HCT116 (cell line): Measurements from ENCODE around the gene PYY. TPM values are rescaled to one million over a fixed set of nuclear protein-coding genes. Genes with fewer than 3 reads are reported as not detected.
"Not testable (repeated sequence)": the region's sequence is repeated elsewhere in the genome, so short reads cannot be mapped to it uniquely, and the experiment has no call there.

Experiments used
- ATAC-seq: fragments of 200-7000 bp; cut with Tn5 transposase; 2 replicates; pipeline ENCODE4 v1.9.1; 2020; ENCODE audit warnings: mild to moderate bottlenecking, moderate library complexity
- BruUV-seq: library from RNA; stranded (reverse); fragments of 400-500 nt; replicated peaks from 2 replicates; lab custom pipeline; 2021; lab: Mats Ljungman, UMichigan
- CTCF ChIA-PET: fragments of 300-600 bp; sonication (Branson Sonifier 250); formaldehyde crosslinking; loops from one replicate; lab custom pipeline; 2021; ENCODE audit warnings: antibody characterized with exemption; lab: Charles Lee
- POLR2A ChIA-PET: fragments of 300-600, 350-600 bp; sonication (Branson Sonifier 250); formaldehyde crosslinking; loops from one replicate; lab custom pipeline; 2021; ENCODE audit warnings: antibody characterized with exemption; lab: Charles Lee
- RAD21 ChIA-PET, 2 experiments: fragments of 300-600 bp; sonication (Branson Sonifier 250); formaldehyde crosslinking; loops; one replicate each; lab custom pipeline; 2023; ENCODE audit warnings: low total read pairs in 2 of 2; ENCODE audit not compliant: uncharacterized antibody in 2 of 2, unreplicated experiment in 2 of 2, low non-redundant PET in 1 of 2; lab: Charles Lee
- DNase-seq: peaks from one replicate; pipeline ENCODE4 v3.0.0-alpha.2; 2010; ENCODE audit warnings: low read depth, low spot score
- H2AFZ ChIP-seq: fragments of 200-600 bp; shearing (Covaris generic), sonication (generic); 2 replicates; pipeline ENCODE4 v1.6.1; 2017; ENCODE audit warnings: low read depth, mixed run types, mixed read lengths, antibody characterized with exemption, low read length; ENCODE audit not compliant: poor library complexity, severe bottlenecking
- H3K27ac ChIP-seq: 2 replicates; pipeline ENCODE4 v1.5.1; 2012; ENCODE audit warnings: low read depth, low read length
- H3K27me3 ChIP-seq: fragments of 200-600 bp; sonication (generic); 2 replicates; pipeline ENCODE4 v1.6.1; 2016; ENCODE audit warnings: mixed run types, low read length, mixed read lengths; ENCODE audit not compliant: insufficient read depth
- H3K36me3 ChIP-seq, 2 experiments: fragments of 200-500 bp in 1 of 2; fragments of 200-600 bp in 1 of 2; sonication (Bioruptor generic) in 1 of 2; sonication (generic) in 1 of 2; 2 replicates each; pipeline versions ENCODE4 v1.5.1 to v1.6.1; 2014 to 2016; ENCODE audit warnings: low read length in 2 of 2, inconsistent platforms in 1 of 2, mixed read lengths in 1 of 2, mixed run types in 1 of 2; ENCODE audit not compliant: insufficient read depth in 2 of 2, control insufficient read depth in 1 of 2
- H3K4me1 ChIP-seq, 2 experiments: fragments of 200-600 bp in 1 of 2; sonication (generic) in 1 of 2; 2 replicates each; pipeline versions ENCODE4 v1.5.1 to v1.6.1; 2012 to 2017; ENCODE audit warnings: low read length in 2 of 2, inconsistent platforms in 1 of 2, mild to moderate bottlenecking in 1 of 2, mixed read lengths in 1 of 2, mixed run types in 1 of 2, moderate library complexity in 1 of 2; ENCODE audit not compliant: insufficient read depth in 2 of 2, control insufficient read depth in 1 of 2
- H3K4me2 ChIP-seq: fragments of 200-600 bp; sonication (generic); 2 replicates; pipeline ENCODE4 v1.6.1; 2017; ENCODE audit warnings: mixed run types, low read length, mixed read lengths
- H3K4me3 ChIP-seq, 2 experiments: fragments of 200-600 bp in 1 of 2; sonication (generic) in 1 of 2; replicated peaks in 1 of 2; 2 replicates each; pipeline ENCODE4 v1.5.1; 2011 to 2016; ENCODE audit warnings: low read length in 2 of 2, control low read depth in 1 of 2, low read depth in 1 of 2, mild to moderate bottlenecking in 1 of 2, mixed read lengths in 1 of 2, mixed run types in 1 of 2
- H3K79me2 ChIP-seq: fragments of 200-600 bp; sonication (generic); 2 replicates; pipeline ENCODE4 v1.6.1; 2017; ENCODE audit warnings: mild to moderate bottlenecking, mixed run types, low read length, moderate library complexity, mixed read lengths; ENCODE audit not compliant: insufficient read depth
- H3K9ac ChIP-seq: fragments of 200-600 bp; sonication (generic); 2 replicates; pipeline ENCODE4 v1.6.1; 2016; ENCODE audit warnings: low read length, mixed read lengths
- H3K9me2 ChIP-seq: fragments of 200-600 bp; sonication (generic), shearing (Covaris generic); 2 replicates; pipeline ENCODE4 v1.6.1; 2017; ENCODE audit warnings: mixed run types, mild to moderate bottlenecking, moderate library complexity; ENCODE audit not compliant: insufficient read depth
- H3K9me3 ChIP-seq, 2 experiments: fragments of 200-500 bp in 1 of 2; fragments of 200-600 bp in 1 of 2; sonication (Bioruptor generic) in 1 of 2; sonication (generic) in 1 of 2; 2 replicates each; pipeline ENCODE4 v1.6.1; 2014 to 2017; ENCODE audit warnings: low read length in 2 of 2, mixed read lengths in 2 of 2, inconsistent platforms in 1 of 2, low read depth in 1 of 2, mild to moderate bottlenecking in 1 of 2, mixed run types in 1 of 2, moderate library complexity in 1 of 2; ENCODE audit not compliant: control insufficient read depth in 1 of 2, insufficient read depth in 1 of 2
- H4K20me1 ChIP-seq: fragments of 200-600 bp; sonication (generic), shearing (Covaris generic); 2 replicates; pipeline ENCODE4 v1.6.1; 2017; ENCODE audit warnings: mixed run types, mild to moderate bottlenecking, moderate library complexity; ENCODE audit not compliant: insufficient read depth
- ATF3 ChIP-seq: IDR thresholded peaks from 2 replicates; pipeline ENCODE4 v1.6.1; 2012
- CEBPB ChIP-seq: IDR thresholded peaks from 2 replicates; pipeline ENCODE4 v1.6.1; 2012; ENCODE audit warnings: low read depth
- EGR1 ChIP-seq: IDR thresholded peaks from 2 replicates; pipeline ENCODE4 v1.6.1; 2012; ENCODE audit warnings: low read depth
- ELF1 ChIP-seq: IDR thresholded peaks from 2 replicates; pipeline ENCODE4 v1.6.1; 2012; ENCODE audit warnings: low read depth, borderline replicate concordance
- EZH2phosphoT487 ChIP-seq: fragments of 200-600 bp; IDR thresholded peaks from 2 replicates; pipeline ENCODE4 v1.6.1; 2018; ENCODE audit warnings: antibody characterized with exemption, borderline replicate concordance
- FOSL1 ChIP-seq: IDR thresholded peaks from 2 replicates; pipeline ENCODE4 v1.6.1; 2012; ENCODE audit warnings: low read depth
- JUND ChIP-seq: IDR thresholded peaks from 2 replicates; pipeline ENCODE4 v1.6.1; 2012
- MAX ChIP-seq: IDR thresholded peaks from 2 replicates; pipeline ENCODE4 v1.6.1; 2012
- POLR2A ChIP-seq: IDR thresholded peaks from 2 replicates; pipeline ENCODE4 v1.7.0; 2011; ENCODE audit warnings: borderline replicate concordance; ENCODE audit not compliant: insufficient read depth, insufficient read length; ENCODE audit errors: extremely low read depth
- POLR2AphosphoS5 ChIP-seq: IDR thresholded peaks from 2 replicates; pipeline ENCODE4 v1.6.1; 2011; ENCODE audit warnings: mild to moderate bottlenecking, low read depth, low read length, moderate library complexity
- RAD21 ChIP-seq: IDR thresholded peaks from 2 replicates; pipeline ENCODE4 v1.6.1; 2012; ENCODE audit warnings: low read depth, mild to moderate bottlenecking
- REST ChIP-seq: IDR thresholded peaks from 2 replicates; pipeline ENCODE4 v1.6.1; 2012; ENCODE audit warnings: low read depth
- SIN3A ChIP-seq: IDR thresholded peaks from 2 replicates; pipeline ENCODE4 v1.6.1; 2012; ENCODE audit warnings: low read depth
- SP1 ChIP-seq: IDR thresholded peaks from 2 replicates; pipeline ENCODE4 v1.6.1; 2012; ENCODE audit warnings: low read depth
- TCF7L2 ChIP-seq: IDR thresholded peaks from 2 replicates; pipeline ENCODE4 v1.7.0; 2011; ENCODE audit warnings: borderline replicate concordance, inconsistent platforms; ENCODE audit not compliant: insufficient read depth, insufficient read length; ENCODE audit errors: extremely low read depth
- YY1 ChIP-seq: IDR thresholded peaks from 2 replicates; pipeline ENCODE4 v1.6.1; 2011; ENCODE audit warnings: low read length, low read depth, moderate library complexity, mild to moderate bottlenecking; ENCODE audit not compliant: insufficient replicate concordance; ENCODE audit errors: extremely low read depth
- ZFX ChIP-seq: fragments of 450-650 bp; IDR thresholded peaks from 2 replicates; pipeline ENCODE4 v1.6.1; 2017
- intact Hi-C: fragments of 100-400 bp; cut with micrococcal nuclease; formaldehyde crosslinking; loops from 2 replicates; pipeline ENCODE4 v1.10.0; 2022
- total RNA-seq: library from RNA; stranded (reverse); gene quantifications from one replicate; pipeline ENCODE4 v1.2.1, GENCODE V29; 2021; ENCODE audit not compliant: unreplicated experiment

PYY gene
- total RNA-seq, 1 experiment from 2014 or later: 0.52 TPM

- no peak for DNase-seq
- ATAC-seq: no peak
- Histone ChIP-seq H3K9me3 (no peaks in the 10 kb centered on the region), H3K9me2 (no peaks in the 10 kb centered on the region), H3K4me2 (no peak overlapping the region), H3K4me3 (no peak overlapping the region), H3K27me3 (no peaks in the 10 kb centered on the region), H3K27ac (no peak overlapping the region), H4K20me1 (no peaks in the 10 kb centered on the region), H3K79me2 (no peaks in the 10 kb centered on the region), H3K9ac (no peak overlapping the region), H3K4me1 (no peaks in the 10 kb centered on the region; a peak in 1 of 4 replicates), H2AFZ (no peak overlapping the region), H3K36me3 (no peaks in the 10 kb centered on the region)
- POLR2A ChIA-PET: no interaction called here
- BruUV-seq: no TSS peak
- CTCF ChIA-PET: interaction anchor here (0.9 kb wide), 1 partner anchor 32 kb away, joined by 4 read pairs; no protein-coding TSS in a partner anchor
- intact Hi-C loops: no loop called here
- RAD21 ChIA-PET: interaction anchor here in 1 of 2 experiments (1.2 kb wide), 1 partner anchor 18 kb away, joined by 3 read pairs; no protein-coding TSS in a partner anchor
- TF ChIP-seq POLR2A (no peak), SIN3A (no peak), REST (no peak), JUND (no peak), SP1 (no peak), MAX (no peak), CEBPB (no peak), ZFX (no peak), EZH2phosphoT487 (no peak), RAD21 (no peak), ATF3 (no peak), YY1 (no peak), FOSL1 (no peak), TCF7L2 (no peak), ELF1 (no peak), POLR2AphosphoS5 (no peak), EGR1 (no peak)
Observed at GRCh38 chr17:43961954-43962353, 8.2 kb upstream of the PYY start.

GRCh38 chr17:43961292-43961691 is 7.6 kb upstream of the PYY start:
- H3K4me2 ChIP-seq, intact Hi-C loops, H3K9ac ChIP-seq, H3K9me3 ChIP-seq, DNase-seq, H3K27ac ChIP-seq, ATAC-seq, H3K4me3 ChIP-seq, H3K36me3 ChIP-seq, H3K4me1 ChIP-seq, H2AFZ ChIP-seq, H4K20me1 ChIP-seq, BruUV-seq, H3K27me3 ChIP-seq, H3K79me2 ChIP-seq, POLR2A ChIA-PET, H3K9me2 ChIP-seq: not testable (repeated sequence)
- ChIA-PET RAD21 (interaction anchor here in 1 of 2 experiments (1.2 kb wide), 1 partner anchor 17 kb away, joined by 3 read pairs; no protein-coding TSS in a partner anchor), CTCF (interaction anchor here (0.9 kb wide), 1 partner anchor 33 kb away, joined by 4 read pairs; no protein-coding TSS in a partner anchor)
